Trophoblast cell (in vitro differentiated cells and primary cell): ENCODE measurements around the gene DNAH2.

ENCODE experiments used
- DNase-seq, 2 donors: peaks; one replicate each; pipeline ENCODE4 v3.0.0-alpha.2; 2016
- H2AFZ ChIP-seq: 2 replicates; pipeline ENCODE4 v1.6.1; 2013; ENCODE audit warnings: low read length, moderate library complexity, mild to moderate bottlenecking; ENCODE audit not compliant: insufficient read depth, poor library complexity
- H2AK5ac ChIP-seq: 2 replicates; pipeline ENCODE4 v1.6.1; 2013; ENCODE audit warnings: mild to moderate bottlenecking, low read length
- H2BK120ac ChIP-seq: 2 replicates; pipeline ENCODE4 v1.6.1; 2013; ENCODE audit warnings: low read length, mild to moderate bottlenecking, moderate library complexity; ENCODE audit not compliant: insufficient read depth, poor library complexity
- H2BK12ac ChIP-seq: 2 replicates; pipeline ENCODE4 v1.6.1; 2013; ENCODE audit warnings: mild to moderate bottlenecking, low read length, moderate library complexity
- H2BK5ac ChIP-seq: 2 replicates; pipeline ENCODE4 v1.6.1; 2013; ENCODE audit warnings: low read length, low read depth, moderate library complexity, mild to moderate bottlenecking; ENCODE audit not compliant: poor library complexity
- H3K14ac ChIP-seq: 2 replicates; pipeline ENCODE4 v1.6.1; 2013; ENCODE audit warnings: mild to moderate bottlenecking, low read length
- H3K18ac ChIP-seq: 2 replicates; pipeline ENCODE4 v1.6.1; 2013; ENCODE audit warnings: mild to moderate bottlenecking, low read length
- H3K23ac ChIP-seq: 2 replicates; pipeline ENCODE4 v1.6.1; 2013; ENCODE audit warnings: low read length
- H3K27ac ChIP-seq: 2 replicates; pipeline ENCODE4 v1.5.1; 2013; ENCODE audit warnings: low read depth, mild to moderate bottlenecking, inconsistent platforms, low read length, moderate library complexity
- H3K27me3 ChIP-seq: 2 replicates; pipeline ENCODE4 v1.6.1; 2013; ENCODE audit warnings: inconsistent platforms, mild to moderate bottlenecking, low read length, moderate library complexity; ENCODE audit not compliant: insufficient read depth
- H3K36me3 ChIP-seq, 2 experiments: 1 replicate in 1 of 2; 2 replicates in 1 of 2; pipeline ENCODE4 v1.6.1; 2013; ENCODE audit warnings: low read length in 2 of 2, mild to moderate bottlenecking in 2 of 2, moderate library complexity in 1 of 2; ENCODE audit not compliant: insufficient read depth in 2 of 2, control insufficient read depth in 1 of 2
- H3K4ac ChIP-seq: 2 replicates; pipeline ENCODE4 v1.6.1; 2013; ENCODE audit warnings: low read depth, mild to moderate bottlenecking, low read length, moderate library complexity
- H3K4me1 ChIP-seq, 2 experiments: 1 replicate in 1 of 2; 2 replicates in 1 of 2; pipeline ENCODE4 v1.6.1; 2013; ENCODE audit warnings: low read length in 2 of 2, mild to moderate bottlenecking in 2 of 2, moderate library complexity in 1 of 2; ENCODE audit not compliant: insufficient read depth in 2 of 2, control insufficient read depth in 1 of 2
- H3K4me2 ChIP-seq: 2 replicates; pipeline ENCODE4 v1.6.1; 2013; ENCODE audit warnings: inconsistent platforms, mild to moderate bottlenecking, low read length, moderate library complexity
- H3K4me3 ChIP-seq: 2 replicates; pipeline ENCODE4 v1.5.1; 2013; ENCODE audit warnings: mild to moderate bottlenecking, low read depth, low read length, inconsistent platforms
- H3K79me1 ChIP-seq: one replicate; pipeline ENCODE4 v1.6.1; 2013; ENCODE audit warnings: low read length
- H3K79me2 ChIP-seq: 2 replicates; pipeline ENCODE4 v1.6.1; 2013; ENCODE audit warnings: low read length, mild to moderate bottlenecking; ENCODE audit not compliant: control insufficient read depth, insufficient read depth, poor library complexity
- H3K9ac ChIP-seq: 2 replicates; pipeline ENCODE4 v1.6.1; 2013; ENCODE audit warnings: mild to moderate bottlenecking, low read length
- H3K9me3 ChIP-seq: 2 replicates; pipeline ENCODE4 v1.6.1; 2013; ENCODE audit warnings: low read depth, mild to moderate bottlenecking, control low read depth, inconsistent platforms, low read length; ENCODE audit not compliant: insufficient read depth
- H4K12ac ChIP-seq: 2 replicates; pipeline ENCODE4 v1.6.1; 2013; ENCODE audit warnings: low read depth, mild to moderate bottlenecking, low read length, moderate library complexity
- H4K8ac ChIP-seq: 2 replicates; pipeline ENCODE4 v1.6.1; 2013; ENCODE audit warnings: low read depth, mild to moderate bottlenecking, low read length, moderate library complexity
- H4K91ac ChIP-seq: one replicate; pipeline ENCODE4 v1.6.1; 2013; ENCODE audit warnings: low read depth, mild to moderate bottlenecking, low read length, moderate library complexity
- WGBS: extraction: QIAGEN DNeasy Blood & Tissue Kit; methylation state at CpG from one replicate; pipeline ENCODE4 v1.1.7; 2013; ENCODE audit warnings: missing lambda C conversion rate; ENCODE audit not compliant: insufficient read length, insufficient coverage; ENCODE audit errors: extremely low coverage; 5-methylcytosine and 5-hydroxymethylcytosine counted together

The DNAH2 gene

DNA sequence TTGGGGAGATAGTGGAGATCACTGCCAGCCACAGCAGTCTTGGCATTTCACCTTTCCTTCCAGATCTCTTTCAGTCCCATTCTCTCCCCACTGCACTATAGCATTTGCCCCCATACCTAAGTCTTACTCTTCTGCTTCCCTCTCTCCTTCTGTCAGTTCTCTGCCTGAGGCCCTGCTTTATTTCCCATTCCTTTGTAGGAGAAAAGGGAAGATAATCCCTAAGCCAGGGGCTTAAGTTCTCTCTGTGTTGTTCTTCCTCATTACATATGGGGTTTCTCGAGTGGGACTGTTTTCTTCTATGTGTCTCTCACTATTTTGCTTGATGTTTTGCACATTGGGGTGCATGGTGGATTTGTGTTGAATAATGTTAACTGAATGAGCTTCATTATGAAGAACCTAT, 122.9 kb downstream of the DNAH2 start:
- Histone ChIP-seq H3K36me3 (peaks cover 9 to 15% of the 10 kb centered on the region in 2 experiments), H2BK120ac (no peak overlapping the region), H4K8ac (no peak overlapping the region), H4K91ac (no peak overlapping the region), H3K18ac (no peak overlapping the region), H3K23ac (no peak overlapping the region), H3K4me2 (peak overlapping the region; percentile 98), H2AK5ac (no peak overlapping the region), H3K4me3 (no peak overlapping the region), H3K4me1 (peaks cover 33 to 34% of the 10 kb centered on the region in 2 experiments), H3K27ac (peak overlapping the region; percentile 99), H2AFZ (no peak overlapping the region), H3K79me1 (peaks cover 47% of the 10 kb centered on the region), H3K27me3 (no peaks in the 10 kb centered on the region), H3K4ac (no peak overlapping the region), H3K14ac (no peak overlapping the region), H3K9me3 (peaks cover 3% of the 10 kb centered on the region), H2BK12ac (no peak overlapping the region), H2BK5ac (no peak overlapping the region), H3K79me2 (peaks cover 33% of the 10 kb centered on the region), H3K9ac (no peak overlapping the region), H4K12ac (no peak overlapping the region)
- DNase-seq, result no peak
- WGBS, result no CpG with 5 or more reads among the region's 1 CpG

DNA sequence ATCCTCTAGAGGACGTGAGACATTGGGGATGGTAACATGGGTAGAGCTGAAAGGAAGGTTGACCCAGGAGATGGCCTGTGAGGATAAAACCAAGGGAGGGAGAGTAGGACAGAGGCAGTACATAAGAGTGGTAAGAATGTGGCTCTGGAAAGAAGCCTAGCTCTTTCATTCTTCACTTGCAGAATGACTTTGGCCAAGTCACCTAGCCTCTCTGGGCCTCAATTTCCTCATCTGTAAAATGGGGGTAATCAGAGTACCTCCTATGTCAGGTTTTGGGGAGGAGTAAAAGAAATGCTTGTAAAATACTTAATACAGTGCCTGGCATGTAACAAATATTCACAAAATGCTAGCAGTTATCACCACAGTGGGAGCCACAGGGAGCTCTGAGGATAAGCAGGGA, 123.3 kb downstream of the DNAH2 start:
- Histone ChIP-seq H2BK5ac (no peak overlapping the region), H3K27me3 (no peaks in the 10 kb centered on the region), H4K91ac (no peak overlapping the region), H2BK12ac (no peak overlapping the region), H3K4ac (no peak overlapping the region), H3K27ac (peak overlapping the region; percentile 99), H3K4me1 (peaks cover 33 to 34% of the 10 kb centered on the region in 2 experiments), H3K36me3 (peaks cover 13 to 19% of the 10 kb centered on the region in 2 experiments), H4K12ac (no peak overlapping the region), H3K4me2 (peak overlapping the region; percentile 98), H3K18ac (no peak overlapping the region), H4K8ac (no peak overlapping the region), H3K79me1 (peaks cover 45% of the 10 kb centered on the region), H3K9ac (no peak overlapping the region), H3K23ac (no peak overlapping the region), H2AK5ac (no peak overlapping the region), H3K4me3 (no peak overlapping the region), H3K14ac (no peak overlapping the region), H2AFZ (no peak overlapping the region), H3K9me3 (peaks cover 3% of the 10 kb centered on the region), H3K79me2 (peaks cover 33% of the 10 kb centered on the region), H2BK120ac (no peak overlapping the region)
- WGBS, result no CpG with 5 or more reads among the region's 1 CpG
- DNase-seq, result no peak

DNA sequence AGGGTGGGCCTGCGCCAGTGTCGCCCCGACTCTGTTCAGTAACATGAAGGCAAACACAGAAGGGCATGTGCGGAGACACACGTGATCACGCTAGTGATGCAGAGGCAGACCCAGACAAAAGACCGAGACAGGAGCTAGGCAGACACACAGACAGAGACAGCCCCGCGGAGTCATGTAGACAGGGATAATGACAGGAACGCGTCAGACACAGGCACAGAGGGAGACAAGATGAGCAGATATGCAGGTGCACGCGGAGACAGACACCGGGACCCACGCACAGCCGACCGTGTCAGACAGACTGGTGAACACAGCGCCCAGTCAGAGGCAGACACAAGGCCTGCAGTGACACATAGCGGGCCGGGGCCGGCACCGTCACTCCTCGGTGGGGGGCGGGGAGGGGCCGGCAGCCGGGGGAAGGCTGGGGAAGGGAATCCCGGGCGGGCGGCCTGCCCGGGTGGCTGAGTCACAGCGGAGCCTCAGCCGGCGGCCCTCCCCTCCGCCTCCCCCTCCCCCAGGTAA, 123.9 kb downstream of the DNAH2 start:
- Histone ChIP-seq H4K91ac (peak overlapping the region; percentile 96), H2BK12ac (peak overlapping the region; percentile 10), H2BK5ac (peak overlapping the region; percentile 94), H2BK120ac (peak overlapping the region; percentile 73), H4K8ac (peak overlapping the region; percentile 90), H3K9ac (peak overlapping the region; percentile 93), H3K79me1 (peaks cover 40% of the 10 kb centered on the region), H3K27me3 (no peaks in the 10 kb centered on the region), H3K79me2 (peaks cover 31% of the 10 kb centered on the region), H3K9me3 (peaks cover 3% of the 10 kb centered on the region), H4K12ac (peak overlapping the region; percentile 64), H3K36me3 (peaks cover 19 to 25% of the 10 kb centered on the region in 2 experiments), H3K23ac (no peak overlapping the region), H3K14ac (peak overlapping the region; percentile 97), H3K18ac (peak overlapping the region; percentile 81), H2AFZ (peak overlapping the region; percentile 77), H3K4me3 (peak overlapping the region; percentile 83), H3K4ac (no peak overlapping the region), H3K4me2 (peak overlapping the region; percentile 98), H2AK5ac (peak overlapping the region; percentile 64), H3K4me1 (peaks cover 33 to 34% of the 10 kb centered on the region in 2 experiments), H3K27ac (peak overlapping the region; percentile 99)
- WGBS, result no CpG with 5 or more reads among the region's 34 CpGs
- DNase-seq, result peak; percentile 87 to 95

DNA sequence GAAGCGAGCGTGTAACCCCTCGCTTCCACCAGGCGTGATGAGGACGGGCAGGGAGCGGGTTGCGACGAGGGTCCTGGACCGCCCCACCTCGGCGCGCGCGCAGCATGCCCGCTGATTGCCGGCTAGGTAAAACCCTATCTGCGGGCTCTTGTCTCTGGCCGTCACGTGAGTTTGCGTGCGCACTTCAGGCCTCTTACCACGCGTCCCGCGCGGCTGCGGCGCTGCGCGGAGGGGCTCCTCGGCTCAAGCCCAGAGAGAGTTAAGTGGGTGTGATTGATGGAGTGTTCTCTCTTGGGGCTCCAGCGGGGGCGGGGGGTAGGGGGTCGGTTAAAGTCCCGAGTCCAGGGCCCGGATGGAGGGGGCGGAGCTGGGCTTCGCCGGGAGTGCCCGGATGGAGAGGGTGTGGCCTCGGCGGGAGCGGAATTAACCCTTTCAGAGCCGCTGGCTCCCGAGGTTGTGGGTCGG, 124.4 kb downstream of the DNAH2 start:
- H3K79me1 ChIP-seq, result peaks cover 39% of the 10 kb centered on the region
- H4K8ac ChIP-seq, result peak overlapping the region; percentile 90
- H3K9me3 ChIP-seq, result peaks cover 3% of the 10 kb centered on the region
- peak overlapping the region; percentile 98 for H3K4me2 ChIP-seq
- peak overlapping the region; percentile 93 for H3K9ac ChIP-seq
- H3K27ac ChIP-seq, result peak overlapping the region; percentile 99
- H2AFZ ChIP-seq, result peak overlapping the region; percentile 77
- H4K91ac ChIP-seq, result peak overlapping the region; percentile 96
- peak overlapping the region; percentile 97 for H2BK5ac ChIP-seq
- H3K18ac ChIP-seq, result peak overlapping the region; percentile 87
- DNase-seq, result peak; percentile 75 to 90
- WGBS, result no CpG with 5 or more reads among the region's 46 CpGs
- H3K4me1 ChIP-seq, result peaks cover 32 to 33% of the 10 kb centered on the region in 2 experiments
- peak overlapping the region; percentile 97 for H3K14ac ChIP-seq
- H3K79me2 ChIP-seq, result peaks cover 31% of the 10 kb centered on the region
- H2AK5ac ChIP-seq, result peak overlapping the region; percentile 64
- H3K23ac ChIP-seq, result no peak overlapping the region
- H3K36me3 ChIP-seq, result peaks cover 24 to 30% of the 10 kb centered on the region in 2 experiments
- no peak overlapping the region for H2BK12ac ChIP-seq
- H4K12ac ChIP-seq, result peak overlapping the region; percentile 64
- H3K27me3 ChIP-seq, result no peaks in the 10 kb centered on the region
- H2BK120ac ChIP-seq, result peak overlapping the region; percentile 93
- H3K4ac ChIP-seq, result peak overlapping the region; percentile 83
- H3K4me3 ChIP-seq, result peak overlapping the region; percentile 83
